Measurements from ENCODE around the gene VAMP2.

VAMP2 gene

GRCh38 chr17:8109661-8110455 lies 52.9 kb downstream of the VAMP2 start:
- H3K27me3 ChIP-seq (ENCODE audit: control insufficient read depth, low read length), result peaks cover 43% of the 10 kb centered on the region
- no peaks in the 10 kb centered on the region for H3K9me2 ChIP-seq (replicated peaks; ENCODE audit: control insufficient read depth, low read length)
- peak overlapping the region; percentile 81 for H3K4me2 ChIP-seq (ENCODE audit: low read length)
- no peaks in the 10 kb centered on the region for H3K9me3 ChIP-seq (ENCODE audit: control insufficient read depth, insufficient read depth, low read length)
- H4K20me1 ChIP-seq (ENCODE audit: control insufficient read depth, insufficient read depth, low read depth, low read length), result no peaks in the 10 kb centered on the region; the same call in 1 of the 2 replicates
- no peak overlapping the region for H3K27ac ChIP-seq (ENCODE audit: low read depth, low read length)
- H3K79me2 ChIP-seq (ENCODE audit: control insufficient read depth, low read length), result no peaks in the 10 kb centered on the region
- no peaks in the 10 kb centered on the region for H3F3A ChIP-seq (ENCODE audit: control insufficient read depth, insufficient read depth)
- peak overlapping the region; percentile 60 for H3K4me3 ChIP-seq (ENCODE audit: low read length)
- H3K36me3 ChIP-seq (ENCODE audit: control insufficient read depth, low read length), result no peaks in the 10 kb centered on the region
- peaks cover 8% of the 10 kb centered on the region for H3K4me1 ChIP-seq (ENCODE audit: control insufficient read depth, low read length)
- TF ChIP-seq CTCF (IDR thresholded peaks at IDR 0.05; ENCODE audit: low read depth, low read length, poor library complexity, severe bottlenecking) (peak; percentile 94), EZH2phosphoT487 (IDR thresholded peaks at IDR 0.05; ENCODE audit: borderline replicate concordance, low read length) (no peak)
